GM23338 (cell line): ENCODE data around the gene ABCB11. TPM values are rescaled to one million over a fixed set of nuclear protein-coding genes. Genes with fewer than 3 reads are reported as not detected.

ENCODE experiments used
- ATAC-seq: fragments of 200-7000 bp; cut with Tn5 transposase; 3 replicates; pipeline ENCODE4 v1.9.1; 2020
- DNase-seq: peaks from one replicate; pipeline ENCODE4 v3.0.0-alpha.2; 2015; ENCODE audit warnings: low spot score
- H2AFZ ChIP-seq: fragments of 200-600 bp; sonication (generic); 2 replicates; pipeline ENCODE4 v1.8.0; 2016; ENCODE audit warnings: antibody characterized with exemption, mild to moderate bottlenecking, moderate library complexity
- H3F3A ChIP-seq: fragments of 200-600 bp; sonication (generic); replicated peaks from 2 replicates; pipeline ENCODE4 v1.8.0; 2017; ENCODE audit warnings: antibody characterized with exemption, mixed run types, low read depth
- H3K27ac ChIP-seq: fragments of 200-600 bp; sonication (generic); 2 replicates; pipeline ENCODE4 v1.6.1; 2016; ENCODE audit warnings: low read depth
- H3K27me3 ChIP-seq: fragments of 200-600 bp; sonication (generic); 2 replicates; pipeline ENCODE4 v1.8.0; 2016; ENCODE audit warnings: mild to moderate bottlenecking, mixed run types, moderate library complexity; ENCODE audit not compliant: insufficient read depth
- H3K36me3 ChIP-seq: fragments of 200-600 bp; sonication (generic); 2 replicates; pipeline ENCODE4 v1.8.0; 2016; ENCODE audit warnings: mild to moderate bottlenecking; ENCODE audit not compliant: insufficient read depth
- H3K4me1 ChIP-seq: fragments of 200-600 bp; sonication (generic); 2 replicates; pipeline ENCODE4 v1.8.0; 2016; ENCODE audit warnings: mild to moderate bottlenecking, moderate library complexity; ENCODE audit not compliant: insufficient read depth
- H3K4me2 ChIP-seq: fragments of 200-600 bp; sonication (generic); 2 replicates; pipeline ENCODE4 v1.7.1; 2017; ENCODE audit warnings: mixed run types
- H3K4me3 ChIP-seq: fragments of 200-600 bp; sonication (generic); 2 replicates; pipeline ENCODE4 v1.6.1; 2016; ENCODE audit warnings: mixed run types
- H3K79me2 ChIP-seq: fragments of 200-600 bp; sonication (generic); replicated peaks from 2 replicates; pipeline ENCODE4 v1.8.0; 2017; ENCODE audit warnings: mild to moderate bottlenecking; ENCODE audit not compliant: insufficient read depth
- H3K9me2 ChIP-seq: fragments of 200-600 bp; sonication (generic); 2 replicates; pipeline ENCODE4 v1.8.0; 2017; ENCODE audit not compliant: insufficient read depth
- H4K20me1 ChIP-seq: fragments of 200-600 bp; sonication (generic); replicated peaks from 2 replicates; pipeline ENCODE4 v1.8.0; 2017; ENCODE audit warnings: mild to moderate bottlenecking; ENCODE audit not compliant: insufficient read depth
- H3K27ac Mint-ChIP-seq: 2 replicates; pipeline ENCODE4 v1.8.0; 2020; ENCODE audit warnings: inconsistent platforms, mild to moderate bottlenecking, moderate library complexity, mixed read lengths
- H3K27me3 Mint-ChIP-seq: 3 replicates; pipeline ENCODE4 v1.8.0; 2022; ENCODE audit warnings: low read depth, mild to moderate bottlenecking, moderate library complexity, mixed read lengths, inconsistent platforms; ENCODE audit not compliant: insufficient read depth, poor library complexity
- H3K36me3 Mint-ChIP-seq: 3 replicates; pipeline ENCODE4 v1.8.0; 2021; ENCODE audit warnings: low read depth, mild to moderate bottlenecking, inconsistent platforms, moderate library complexity, mixed read lengths
- H3K4me1 Mint-ChIP-seq: 3 replicates; pipeline ENCODE4 v1.8.0; 2020; ENCODE audit warnings: mild to moderate bottlenecking, inconsistent platforms, mixed read lengths
- H3K4me3 Mint-ChIP-seq: 3 replicates; pipeline ENCODE4 v1.8.0; 2021; ENCODE audit warnings: moderate library complexity, mild to moderate bottlenecking, inconsistent platforms, mixed read lengths
- H3K9me3 Mint-ChIP-seq: 3 replicates; pipeline ENCODE4 v1.8.0; 2020; ENCODE audit warnings: moderate library complexity, mild to moderate bottlenecking, inconsistent platforms, mixed read lengths
- CREB1 ChIP-seq: fragments of 250-450 bp; sonication (Bioruptor Pico); IDR thresholded peaks from 2 replicates; pipeline ENCODE4 v1.5.0; 2020; ENCODE audit warnings: low read depth, mild to moderate bottlenecking, moderate library complexity
- CTCF ChIP-seq, 2 experiments: fragments of 200-600 bp in 1 of 2; sonication (generic) in 1 of 2; conservative IDR thresholded peaks; 2 replicates each; pipeline versions ENCODE4 v1.5.1 to v1.6.1; 2016 to 2017; ENCODE audit warnings: antibody characterized with exemption in 2 of 2, low read depth in 2 of 2, mild to moderate bottlenecking in 2 of 2, moderate library complexity in 1 of 2
- ETS1 ChIP-seq: IDR thresholded peaks from 2 replicates; pipeline ENCODE4 v1.6.1; 2016; ENCODE audit warnings: antibody characterized with exemption
- EZH2phosphoT487 ChIP-seq: fragments of 200-600 bp; sonication (generic); IDR thresholded peaks from one replicate; pipeline ENCODE4 v1.8.1; 2018; ENCODE audit warnings: antibody characterized with exemption; ENCODE audit not compliant: unreplicated experiment
- POLR2AphosphoS5 ChIP-seq: IDR thresholded peaks from 2 replicates; pipeline ENCODE4 v1.6.1; 2016; ENCODE audit warnings: antibody characterized with exemption, low read depth
- STAT1 ChIP-seq: IDR thresholded peaks from one replicate; pipeline ENCODE4 v1.6.1; 2016; ENCODE audit warnings: antibody characterized with exemption; ENCODE audit not compliant: unreplicated experiment
- ZNF114 ChIP-seq: fragments of 250-450 bp; sonication (Bioruptor Pico); IDR thresholded peaks from 2 replicates; pipeline ENCODE4 v1.5.0; 2020; ENCODE audit warnings: mild to moderate bottlenecking, moderate library complexity
- ZNF331 ChIP-seq: fragments of 250-450 bp; sonication (Bioruptor Pico); IDR thresholded peaks from 2 replicates; pipeline ENCODE4 v1.5.0; 2020; ENCODE audit warnings: low read depth, mild to moderate bottlenecking, moderate library complexity
- ZNF462 ChIP-seq: fragments of 250-450 bp; sonication (Bioruptor Pico); IDR thresholded peaks from 2 replicates; pipeline ENCODE4 v1.5.0; 2020; ENCODE audit warnings: mild to moderate bottlenecking, moderate library complexity
- polyA plus RNA-seq: library from polyadenylated mRNA; unstranded; fragments of >200 nt; fragmentation: Nextera tagmentation; extraction: Ambion mirVana; gene quantifications from 2 replicates; pipeline ENCODE4 v1.2.1, GENCODE V29; 2016
- total RNA-seq: library from RNA; depleted of rRNA; stranded (reverse); fragments of >200 nt; shearing (Covaris generic); gene quantifications from 2 replicates; pipeline ENCODE4 v1.2.3, GENCODE V29; 2014
- TF ChIP-seq, protein P1 (sequence below): IDR thresholded peaks from one replicate; pipeline ENCODE4 v1.6.1; 2018; ENCODE audit warnings: antibody characterized with exemption; ENCODE audit not compliant: unreplicated experiment

The ABCB11 gene
- total and polyA plus RNA-seq, 2 experiments from 2014 or later = not detected

DNA sequence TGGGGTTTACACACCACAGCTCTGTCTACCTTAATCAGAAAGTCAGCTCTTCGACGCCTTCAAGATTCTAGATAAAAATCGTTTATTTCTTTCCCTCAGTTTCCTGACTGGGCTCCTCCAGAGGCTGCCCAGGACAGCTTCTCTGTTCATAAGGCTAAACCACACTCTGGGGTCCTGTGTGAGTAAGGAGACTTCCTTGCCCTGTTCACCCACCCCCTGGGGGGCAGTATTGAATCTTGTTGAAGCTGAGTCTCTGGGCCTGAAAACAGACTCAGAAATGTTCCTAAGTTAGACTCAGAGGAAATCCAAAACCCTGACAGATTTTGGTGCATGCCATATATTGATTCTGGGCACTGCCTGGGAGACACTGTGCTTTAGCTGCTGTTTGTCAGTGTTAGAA is 87.1 kb downstream of the ABCB11 start:
- H3K36me3 ChIP-seq = no peaks in the 10 kb centered on the region
- no peaks in the 10 kb centered on the region for H3K27me3 ChIP-seq
- ATAC-seq = peak; percentile 78
- DNase-seq = peak; percentile 62
- H3K4me2 ChIP-seq = no peak overlapping the region
- H3K4me1 ChIP-seq = no peaks in the 10 kb centered on the region
- no peak overlapping the region for H3K27ac ChIP-seq
- H3K36me3 Mint-ChIP-seq = no peaks in the 10 kb centered on the region
- H3K4me1 Mint-ChIP-seq = peaks cover 2% of the 10 kb centered on the region; the same call in 1 of the 3 replicates
- H3K9me3 Mint-ChIP-seq = peaks cover 3% of the 10 kb centered on the region; the same call in 1 of the 3 replicates
- no peak overlapping the region for H3K4me3 ChIP-seq
- H4K20me1 ChIP-seq = no peaks in the 10 kb centered on the region
- no peaks in the 10 kb centered on the region for H3K79me2 ChIP-seq
- no peaks in the 10 kb centered on the region for H3F3A ChIP-seq
- H3K27me3 Mint-ChIP-seq = no peaks in the 10 kb centered on the region
- H2AFZ ChIP-seq = no peak overlapping the region
- no peak overlapping the region for H3K4me3 Mint-ChIP-seq
- peak; percentile 28 to 47; a peak in 2 of 4 replicates for TF ChIP-seq CTCF (conservative IDR thresholded peaks at IDR 0.05; ENCODE audit: low read depth in 2 of 2)
- TF ChIP-seq ZNF114 (CRISPR knock-in tag) = no peak
- no peak overlapping the region for H3K27ac Mint-ChIP-seq
- no peaks in the 10 kb centered on the region for H3K9me2 ChIP-seq

DNA sequence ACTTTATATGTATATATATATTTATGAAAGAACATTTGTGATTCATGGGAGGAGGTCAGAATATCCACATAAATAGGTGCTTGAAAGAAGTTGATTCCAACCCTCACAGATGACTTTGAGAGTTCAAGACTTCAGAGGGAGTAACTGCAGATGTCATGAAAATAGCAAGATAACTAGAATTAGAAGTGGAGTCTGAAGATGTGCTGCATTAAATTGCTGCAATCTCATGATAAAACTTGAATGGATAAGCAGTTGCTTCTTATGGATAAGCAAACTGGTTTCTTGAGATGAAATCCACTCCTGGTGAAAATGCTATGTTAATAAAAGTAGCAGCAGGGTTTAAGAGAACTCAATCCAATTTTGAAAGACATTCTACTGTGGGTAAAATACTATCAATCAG is 89.8 kb downstream of the ABCB11 start:
- H3K27me3 ChIP-seq = no peaks in the 10 kb centered on the region
- H3K79me2 ChIP-seq = no peaks in the 10 kb centered on the region
- H4K20me1 ChIP-seq = no peaks in the 10 kb centered on the region
- Mint-ChIP-seq H3K4me1 (peaks cover 2% of the 10 kb centered on the region; the same call in 1 of the 3 replicates), H3K4me3 (no peak overlapping the region), H3K9me3 (no peaks in the 10 kb centered on the region), H3K27me3 (peaks cover 2% of the 10 kb centered on the region), H3K27ac (no peak overlapping the region), H3K36me3 (no peaks in the 10 kb centered on the region)
- H3K36me3 ChIP-seq = no peaks in the 10 kb centered on the region
- no peak for DNase-seq
- H3K4me3 ChIP-seq = no peak overlapping the region
- H2AFZ ChIP-seq = no peak overlapping the region
- no peak overlapping the region for H3K4me2 ChIP-seq
- H3F3A ChIP-seq = no peaks in the 10 kb centered on the region
- H3K27ac ChIP-seq = no peak overlapping the region
- H3K4me1 ChIP-seq = no peaks in the 10 kb centered on the region
- no peak for ATAC-seq
- no peaks in the 10 kb centered on the region for H3K9me2 ChIP-seq
- TF ChIP-seq POLR2AphosphoS5 (no peak), ETS1 (no peak), CREB1 (CRISPR knock-in tag) (no peak), ZNF462 (no peak), EZH2phosphoT487 (no peak), STAT1 (no peak), ZNF331 (CRISPR knock-in tag) (no peak), ZNF114 (CRISPR knock-in tag) (no peak)
- TF ChIP-seq, protein P1, sequence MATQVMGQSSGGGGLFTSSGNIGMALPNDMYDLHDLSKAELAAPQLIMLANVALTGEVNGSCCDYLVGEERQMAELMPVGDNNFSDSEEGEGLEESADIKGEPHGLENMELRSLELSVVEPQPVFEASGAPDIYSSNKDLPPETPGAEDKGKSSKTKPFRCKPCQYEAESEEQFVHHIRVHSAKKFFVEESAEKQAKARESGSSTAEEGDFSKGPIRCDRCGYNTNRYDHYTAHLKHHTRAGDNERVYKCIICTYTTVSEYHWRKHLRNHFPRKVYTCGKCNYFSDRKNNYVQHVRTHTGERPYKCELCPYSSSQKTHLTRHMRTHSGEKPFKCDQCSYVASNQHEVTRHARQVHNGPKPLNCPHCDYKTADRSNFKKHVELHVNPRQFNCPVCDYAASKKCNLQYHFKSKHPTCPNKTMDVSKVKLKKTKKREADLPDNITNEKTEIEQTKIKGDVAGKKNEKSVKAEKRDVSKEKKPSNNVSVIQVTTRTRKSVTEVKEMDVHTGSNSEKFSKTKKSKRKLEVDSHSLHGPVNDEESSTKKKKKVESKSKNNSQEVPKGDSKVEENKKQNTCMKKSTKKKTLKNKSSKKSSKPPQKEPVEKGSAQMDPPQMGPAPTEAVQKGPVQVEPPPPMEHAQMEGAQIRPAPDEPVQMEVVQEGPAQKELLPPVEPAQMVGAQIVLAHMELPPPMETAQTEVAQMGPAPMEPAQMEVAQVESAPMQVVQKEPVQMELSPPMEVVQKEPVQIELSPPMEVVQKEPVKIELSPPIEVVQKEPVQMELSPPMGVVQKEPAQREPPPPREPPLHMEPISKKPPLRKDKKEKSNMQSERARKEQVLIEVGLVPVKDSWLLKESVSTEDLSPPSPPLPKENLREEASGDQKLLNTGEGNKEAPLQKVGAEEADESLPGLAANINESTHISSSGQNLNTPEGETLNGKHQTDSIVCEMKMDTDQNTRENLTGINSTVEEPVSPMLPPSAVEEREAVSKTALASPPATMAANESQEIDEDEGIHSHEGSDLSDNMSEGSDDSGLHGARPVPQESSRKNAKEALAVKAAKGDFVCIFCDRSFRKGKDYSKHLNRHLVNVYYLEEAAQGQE = no peak
